Stimulated activated CD4-positive, alpha-beta T cell treated with anti-CD3 and anti-CD28 coated beads, Interleukin-4, amount 100 ng/mL, for 4 hours (primary cell): Measurements from ENCODE around the gene CDC23.

ENCODE experiments used
- DNase-seq, 2 experiments: peaks; one replicate each; pipeline ENCODE4 v3.0.0-alpha.2; 2020

CDC23 gene

GRCh38 chr5:138139781-138140090 is 73.4 kb downstream of the CDC23 start:
- no peak for DNase-seq

- DNase-seq = no peak
Observed at GRCh38 chr5:138138949-138139780, 74.0 kb downstream of the CDC23 start, which contains the start of gene NME5. TSS of gene NME5 (minus strand) at chr5:138139428. CDS start at chr5:138138780, 648 bp downstream.
